ENCODE results near the gene GDPD3. TPM values are rescaled to one million over a fixed set of nuclear protein-coding genes. Genes with fewer than 3 reads are reported as not detected.
A peak's percentile ranks its signal among the peaks of the same experiment; 100 is the strongest.

The GDPD3 gene
- total RNA-seq, 2 donors from 2014 or later, result 0.91 to 2.4 TPM

DNA sequence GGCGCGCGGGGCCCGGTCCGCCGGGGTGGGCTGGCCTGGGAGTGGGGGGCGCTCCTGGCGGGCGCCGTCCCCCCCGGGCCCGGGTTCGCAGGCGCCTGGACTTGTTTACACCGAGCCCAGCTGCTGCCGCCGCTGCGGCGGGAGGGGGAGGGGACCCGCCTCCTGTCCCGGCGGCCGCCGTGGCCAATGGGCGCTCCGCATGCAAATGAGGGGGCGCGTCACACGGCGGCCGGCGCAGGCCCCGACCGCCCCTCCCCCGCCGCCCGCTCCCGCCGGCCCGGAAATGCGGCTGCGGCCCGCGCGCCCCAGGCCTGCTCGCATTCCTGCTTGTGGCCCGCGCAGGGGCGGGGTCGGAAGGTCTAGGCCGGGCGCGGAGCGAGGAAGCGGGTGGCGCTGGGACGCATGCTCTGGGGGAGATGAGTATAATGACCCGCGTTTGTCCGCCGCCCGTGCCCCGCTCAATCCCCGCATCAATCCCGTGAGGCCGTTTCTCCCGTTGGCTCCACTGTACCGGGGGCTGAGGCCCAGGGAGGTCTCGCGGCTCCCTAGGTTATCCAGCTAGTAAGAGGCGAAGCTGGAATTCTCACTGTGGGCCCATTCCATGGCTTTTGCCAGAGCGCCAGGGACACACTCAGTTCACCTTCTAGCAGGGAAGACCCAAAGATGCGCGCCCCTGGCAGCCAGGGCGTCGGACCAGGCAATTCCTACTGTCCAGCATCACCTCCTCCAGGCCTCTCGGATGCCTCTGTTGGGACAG, 17.1 kb downstream of the GDPD3 start, which contains the start of gene YPEL3:
Gene YPEL3 (minus strand): TSS at position 109 of the 757 bp plus-strand sequence. CDS start 731 bp downstream, outside the sequence.
- H3K27me3 ChIP-seq (replicated peaks; ENCODE audit: insufficient read depth), result no peaks in the 10 kb centered on the region
- peak within 1 kb of the TSS; percentile 93 to 97 for H3K27ac ChIP-seq
- TF ChIP-seq CTCF (IDR thresholded peaks at IDR 0.05), result no peak
- TF ChIP-seq POLR2AphosphoS5 (IDR thresholded peaks at IDR 0.05), result peak; percentile 75
- TF ChIP-seq POLR2A (IDR thresholded peaks at IDR 0.05), result peak; percentile 89
- H3K36me3 ChIP-seq, result no peaks in the 10 kb centered on the region
- peak; percentile 94 for DNase-seq (ENCODE audit: low spot score)
- H3K4me3 ChIP-seq, result peak within 1 kb of the TSS; percentile 82 to 94
- 17% methylated on average over 36 of the region's 77 CpGs for WGBS
- no peaks in the 10 kb centered on the region for H3K9me3 ChIP-seq
- peaks cover 13% of the 10 kb centered on the region for H3K4me1 ChIP-seq (replicated peaks)
- intact Hi-C loops (cut with DNase I), result loop anchor here (10.0 kb wide), 2 partner anchors 279 to 309 kb away; partner anchors contain the start of genes MYL11, TBC1D10B and ZNF771

DNA sequence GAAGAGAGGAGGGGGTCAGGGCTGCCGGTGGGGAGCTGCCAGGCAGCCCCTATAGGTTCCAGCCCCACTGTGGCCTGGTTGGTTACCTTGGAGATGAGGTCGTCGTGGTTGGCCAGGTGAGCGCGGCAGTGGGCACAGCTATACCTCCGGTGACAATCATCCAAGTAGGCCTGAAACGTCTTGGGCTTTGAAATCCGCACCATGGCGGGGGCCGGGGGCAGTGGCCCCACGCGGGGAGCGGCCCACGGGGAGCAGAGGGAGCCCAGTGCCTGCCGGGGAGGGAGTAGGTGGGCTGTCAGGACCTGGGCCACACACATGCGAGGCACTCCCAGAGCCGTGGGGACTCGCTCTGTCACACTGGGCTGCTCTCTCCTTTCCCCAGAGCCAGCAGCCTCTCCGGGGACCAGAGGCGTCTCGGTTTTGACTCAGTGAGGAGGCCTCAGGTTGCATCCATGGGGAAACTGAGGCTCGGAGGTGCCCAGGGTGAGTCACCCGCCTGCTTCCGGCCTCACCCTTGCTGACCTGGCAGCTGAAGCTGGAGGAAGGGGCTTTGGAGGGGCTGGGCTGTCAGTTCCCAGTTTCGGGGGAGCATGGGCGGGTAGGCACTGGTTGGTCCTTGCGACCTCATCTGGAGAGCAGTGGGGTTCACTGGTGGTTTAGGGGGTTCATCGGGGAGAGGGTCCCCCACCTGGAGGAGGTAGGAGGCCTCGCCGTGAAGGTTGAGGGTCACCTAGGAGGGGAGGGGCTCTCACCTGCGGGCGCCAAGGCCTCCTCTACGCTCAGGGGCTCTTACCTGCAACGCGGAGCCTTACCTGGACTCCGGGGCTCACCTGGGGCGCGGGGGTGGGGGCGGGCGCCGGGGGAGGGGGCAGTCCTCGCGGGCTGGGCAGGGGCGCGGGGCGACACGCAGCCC, 17.9 kb downstream of the GDPD3 start:
- 9% methylated on average over 45 of the region's 47 CpGs for WGBS
- Histone ChIP-seq H3K4me1 (replicated peaks) (peaks cover 16% of the 10 kb centered on the region), H3K27me3 (replicated peaks; ENCODE audit: insufficient read depth) (no peaks in the 10 kb centered on the region), H3K27ac (peak overlapping the region; percentile 93 to 97), H3K36me3 (no peaks in the 10 kb centered on the region), H3K4me3 (peak overlapping the region; percentile 82 to 94), H3K9me3 (no peaks in the 10 kb centered on the region)
- TF ChIP-seq POLR2A (IDR thresholded peaks at IDR 0.05), result no peak
- TF ChIP-seq POLR2AphosphoS5 (IDR thresholded peaks at IDR 0.05), result no peak
- DNase-seq (ENCODE audit: low spot score), result no peak
- intact Hi-C loops (cut with DNase I), result loop anchor here (10.0 kb wide), 2 partner anchors 279 to 309 kb away; partner anchors contain the start of genes MYL11, TBC1D10B and ZNF771

DNA sequence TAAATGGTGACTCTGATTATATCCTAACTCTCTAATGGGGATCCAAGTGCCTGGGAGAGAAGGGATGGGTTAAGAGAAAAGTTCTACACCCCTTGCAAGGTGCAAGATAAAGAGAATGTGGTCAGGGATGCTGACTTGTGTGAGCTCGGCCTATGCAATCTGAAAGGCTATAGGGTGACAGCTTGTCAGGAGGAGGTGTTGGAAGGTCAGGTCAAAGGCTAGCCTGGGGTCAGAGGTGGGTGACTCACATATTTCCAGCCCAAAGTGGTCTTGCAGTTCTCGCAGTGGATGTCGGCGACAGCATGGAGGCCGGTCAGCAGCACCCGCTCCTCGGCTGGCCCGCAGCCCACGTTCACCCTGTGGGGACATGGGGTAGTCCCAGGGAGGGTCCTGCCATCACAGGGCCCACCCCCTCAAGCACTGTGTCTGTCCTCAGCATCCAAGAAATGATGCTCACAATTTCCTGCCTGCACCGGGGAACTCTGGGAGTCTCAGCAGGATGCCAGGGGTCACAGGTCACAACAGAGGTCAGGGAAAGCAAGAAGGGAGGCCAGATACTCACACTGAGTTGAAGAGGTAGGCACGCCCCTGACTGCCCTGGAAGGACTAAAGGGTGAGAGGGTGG, 18.7 kb downstream of the GDPD3 start:
- 78% methylated on average over 9 of the region's 11 CpGs for WGBS
- Histone ChIP-seq H3K27me3 (replicated peaks; ENCODE audit: insufficient read depth) (no peaks in the 10 kb centered on the region), H3K4me3 (peak overlapping the region; percentile 82 to 94), H3K36me3 (no peaks in the 10 kb centered on the region), H3K27ac (peak overlapping the region; percentile 93 to 97), H3K9me3 (no peaks in the 10 kb centered on the region), H3K4me1 (replicated peaks) (peaks cover 20% of the 10 kb centered on the region)
- intact Hi-C loops (cut with DNase I), result loop anchor here (10.0 kb wide), 2 partner anchors 280 to 310 kb away; partner anchors contain the start of genes MYL11, TBC1D10B and ZNF771
- TF ChIP-seq POLR2AphosphoS5 (IDR thresholded peaks at IDR 0.05) (no peak), CTCF (IDR thresholded peaks at IDR 0.05) (no peak), POLR2A (IDR thresholded peaks at IDR 0.05) (no peak)
- DNase-seq (ENCODE audit: low spot score), result no peak

- Histone ChIP-seq H3K27me3 (replicated peaks; ENCODE audit: insufficient read depth) (no peaks in the 10 kb centered on the region), H3K4me1 (replicated peaks) (peaks cover 20% of the 10 kb centered on the region), H3K36me3 (no peaks in the 10 kb centered on the region), H3K27ac (peak overlapping the region; percentile 48 to 78), H3K4me3 (peak overlapping the region; percentile 32 to 43), H3K9me3 (no peaks in the 10 kb centered on the region)
- TF ChIP-seq POLR2AphosphoS5 (IDR thresholded peaks at IDR 0.05), result peak; percentile 47
- peak in 2 of 4 experiments; percentile 48 to 50 for TF ChIP-seq CTCF (IDR thresholded peaks at IDR 0.05)
- TF ChIP-seq POLR2A (IDR thresholded peaks at IDR 0.05), result peak; percentile 5
- intact Hi-C loops (cut with DNase I), result loop anchor here (10.0 kb wide), 2 partner anchors 282 to 312 kb away; partner anchors contain the start of genes MYL11, TBC1D10B and ZNF771
- DNase-seq (ENCODE audit: low spot score), result peak; percentile 26
- WGBS, result 22% methylated on average over 22 of the region's 22 CpGs
Measured at GRCh38 chr16:30092373-30093010, 20.8 kb downstream of the GDPD3 start.
